Stimulated activated CD4-positive, alpha-beta T cell treated with anti-CD3 and anti-CD28 coated beads, Interleukin-1b, Interleukin-23, amount 100 ng/mL, for 48 hours (primary cell): Measurements from ENCODE around the gene TRIM75.
"Not testable (repeated sequence)": the region's sequence is repeated elsewhere in the genome, so short reads cannot be mapped to it uniquely, and the experiment has no call there.

Experiments used
- DNase-seq: peaks from one replicate; pipeline ENCODE4 v3.0.0-alpha.2; 2020

The TRIM75 gene

GRCh38 chr4:165079476-165079875 is 25.8 kb downstream of the TRIM75 start:
- DNase-seq = no peak

- DNase-seq = not testable (repeated sequence)
These were observed 31.1 kb downstream of the TRIM75 start for GRCh38 chr4:165084787-165085186.

- DNase-seq = no peak
These were observed 32.3 kb downstream of the TRIM75 start for GRCh38 chr4:165085946-165086345.

GRCh38 chr4:165088366-165088765 is 34.7 kb downstream of the TRIM75 start:
- DNase-seq = no peak

- not testable (repeated sequence) for DNase-seq
These were observed 38.5 kb downstream of the TRIM75 start for GRCh38 chr4:165092187-165092586.

- no peak for DNase-seq
These were observed 41.2 kb downstream of the TRIM75 start for GRCh38 chr4:165094873-165095272.

GRCh38 chr4:165095291-165095690 is 41.6 kb downstream of the TRIM75 start:
- DNase-seq = no peak

- DNase-seq = no peak
These were observed 43.1 kb downstream of the TRIM75 start for GRCh38 chr4:165096776-165097175.

GRCh38 chr4:165101641-165102040 is 48.0 kb downstream of the TRIM75 start:
- no peak for DNase-seq

GRCh38 chr4:165106518-165106917 is 52.9 kb downstream of the TRIM75 start:
- DNase-seq = no peak
